B cell (primary cell): ENCODE results near the gene HMBS. TPM values are rescaled to one million over a fixed set of nuclear protein-coding genes. Genes with fewer than 3 reads are reported as not detected.

Experiments
- ATAC-seq: fragments of 200-7000 bp; cut with Tn5 transposase; one replicate; pipeline ENCODE4 v1.10.0; 2021; ENCODE audit warnings: low read depth, mild to moderate bottlenecking, moderate number of reproducible peaks, moderate library complexity
- CTCF ChIA-PET: fragments of 350-600 bp; sonication (Branson Sonifier 250); formaldehyde crosslinking; loops from one replicate; lab custom pipeline; 2021; ENCODE audit warnings: antibody characterized with exemption, inconsistent platforms; lab: Charles Lee
- POLR2A ChIA-PET: fragments of 350-600 bp; sonication (Branson Sonifier 250); formaldehyde crosslinking; loops from one replicate; lab custom pipeline; 2021; ENCODE audit warnings: antibody characterized with exemption; lab: Charles Lee
- DNase-seq: peaks from one replicate; pipeline ENCODE4 v3.0.0; 2013
- H2AFZ ChIP-seq: 2 replicates; pipeline ENCODE4 v1.6.1; 2012; ENCODE audit warnings: mild to moderate bottlenecking, low read depth, low read length; ENCODE audit not compliant: insufficient read depth, poor library complexity, severe bottlenecking
- H3K27ac ChIP-seq, 2 donors: 1 replicate in 1 of 2; 2 replicates in 1 of 2; pipeline ENCODE4 v1.5.1; 2012 to 2013; ENCODE audit warnings: low read length in 2 of 2, mild to moderate bottlenecking in 2 of 2, moderate library complexity in 1 of 2
- H3K27me3 ChIP-seq, 4 experiments: fragments of 200-600 bp in 1 of 4; sonication (generic) in 1 of 4; replicated peaks in 1 of 4; 1 replicate in 2 of 4; 2 replicates in 2 of 4; pipeline versions ENCODE4 v1.6.1 to v1.7.0; 2013 to 2016; ENCODE audit warnings: low read length in 3 of 4, mild to moderate bottlenecking in 2 of 4, mixed read lengths in 1 of 4, moderate library complexity in 1 of 4; ENCODE audit not compliant: insufficient read depth in 4 of 4, control insufficient read depth in 3 of 4; ENCODE audit errors: control extremely low read depth in 1 of 4
- H3K36me3 ChIP-seq, 2 experiments: replicated peaks in 1 of 2; 1 replicate in 1 of 2; 2 replicates in 1 of 2; pipeline versions ENCODE4 v1.6.1 to v1.7.1; 2013; ENCODE audit warnings: low read length in 1 of 2; ENCODE audit not compliant: insufficient read depth in 2 of 2, control insufficient read depth in 1 of 2; ENCODE audit errors: control extremely low read depth in 1 of 2, extremely low read depth in 1 of 2
- H3K4me1 ChIP-seq, 2 donors: fragments of 200-600 bp in 1 of 2; sonication (generic) in 1 of 2; 1 replicate in 1 of 2; 2 replicates in 1 of 2; pipeline versions ENCODE4 v1.5.1 to v1.6.1; 2013 to 2017; ENCODE audit warnings: low read length in 2 of 2; ENCODE audit not compliant: control insufficient read depth in 2 of 2, insufficient read depth in 2 of 2
- H3K4me2 ChIP-seq: replicated peaks from 2 replicates; pipeline ENCODE3; 2012; ENCODE audit warnings: mild to moderate bottlenecking, low read depth, low read length; ENCODE audit not compliant: poor library complexity, severe bottlenecking
- H3K4me3 ChIP-seq, 5 experiments: fragments of 200-600 bp in 1 of 5; sonication (generic) in 1 of 5; 1 replicate in 3 of 5; 2 replicates in 2 of 5; pipeline versions ENCODE4 v1.5.1 to v1.7.0; 2011 to 2016; ENCODE audit warnings: low read length in 4 of 5, mild to moderate bottlenecking in 4 of 5, low read depth in 2 of 5, control low read depth in 1 of 5, moderate library complexity in 1 of 5; ENCODE audit not compliant: insufficient read depth in 1 of 5; ENCODE audit errors: control extremely low read depth in 1 of 5, extremely low read depth in 1 of 5
- H3K79me2 ChIP-seq: fragments of 200-600 bp; sonication (generic); one replicate; pipeline ENCODE4 v1.6.0; 2016; ENCODE audit warnings: low read length; ENCODE audit not compliant: control insufficient read depth, insufficient read depth
- H3K9ac ChIP-seq: fragments of 200-600 bp; sonication (generic); 2 replicates; pipeline ENCODE4 v1.6.1; 2017; ENCODE audit warnings: mild to moderate bottlenecking, low read length, moderate library complexity
- H3K9me3 ChIP-seq, 3 donors: one replicate each; pipeline versions ENCODE4 v1.6.1 to v1.7.1; 2013; ENCODE audit warnings: low read length in 2 of 3; ENCODE audit not compliant: control insufficient read depth in 2 of 3, insufficient read depth in 1 of 3; ENCODE audit errors: control extremely low read depth in 1 of 3
- H4K20me1 ChIP-seq: 2 replicates; pipeline ENCODE4 v1.6.0; 2012; ENCODE audit warnings: mild to moderate bottlenecking, low read length; ENCODE audit not compliant: insufficient read depth, control insufficient read depth, poor library complexity, severe bottlenecking
- H3K27ac Mint-ChIP-seq: one replicate; pipeline ENCODE4 v1.8.0; 2021; ENCODE audit warnings: mixed read lengths
- H3K27me3 Mint-ChIP-seq: one replicate; pipeline ENCODE4 v1.8.0; 2021; ENCODE audit warnings: mixed read lengths
- H3K4me1 Mint-ChIP-seq: one replicate; pipeline ENCODE4 v1.8.0; 2021; ENCODE audit warnings: mixed read lengths
- H3K4me3 Mint-ChIP-seq: one replicate; pipeline ENCODE4 v1.8.0; 2021; ENCODE audit warnings: mixed read lengths
- H3K9me3 Mint-ChIP-seq: one replicate; pipeline ENCODE4 v1.8.0; 2022; ENCODE audit warnings: mixed read lengths; ENCODE audit not compliant: insufficient read depth
- EZH2 ChIP-seq: IDR thresholded peaks from 2 replicates; pipeline ENCODE4 v1.6.1; 2012; ENCODE audit warnings: borderline replicate concordance, low read depth, mild to moderate bottlenecking, moderate library complexity, low read length; ENCODE audit not compliant: insufficient read depth, poor library complexity, severe bottlenecking
- WGBS: methylation state at CpG from one replicate; pipeline ENCODE4 v1.1.5; 2013; ENCODE audit warnings: missing lambda C conversion rate; ENCODE audit not compliant: insufficient coverage; 5-methylcytosine and 5-hydroxymethylcytosine counted together
- intact Hi-C: fragments of 100-400 bp; cut with micrococcal nuclease; formaldehyde crosslinking; loops from one replicate; pipeline ENCODE4 v1.10.0; 2022
- polyA plus RNA-seq: library from polyadenylated mRNA; depleted of rRNA; stranded (reverse); fragments of >200 nt; gene quantifications from 2 replicates; pipeline ENCODE4 v1.2.3, GENCODE V29; 2012
- total RNA-seq, 2 donors: library from RNA; stranded (reverse); fragments of 120-200 nt in 1 of 2; gene quantifications; 1 replicate in 1 of 2; 2 replicates in 1 of 2; pipeline versions ENCODE4 v1.2.3 to v1.2.4, GENCODE V29; 2013 to 2022
- TF ChIP-seq, protein P1 (sequence below): fragments of 200-600 bp; IDR thresholded peaks from one replicate; pipeline ENCODE4 v1.8.0; 2022; ENCODE audit warnings: antibody characterized with exemption, mild to moderate bottlenecking

The HMBS gene
- total and polyA plus RNA-seq, 2 donors (not counting 1 experiment from before 2014, with no cell fraction given) = 7.6 to 17.7 TPM

DNA sequence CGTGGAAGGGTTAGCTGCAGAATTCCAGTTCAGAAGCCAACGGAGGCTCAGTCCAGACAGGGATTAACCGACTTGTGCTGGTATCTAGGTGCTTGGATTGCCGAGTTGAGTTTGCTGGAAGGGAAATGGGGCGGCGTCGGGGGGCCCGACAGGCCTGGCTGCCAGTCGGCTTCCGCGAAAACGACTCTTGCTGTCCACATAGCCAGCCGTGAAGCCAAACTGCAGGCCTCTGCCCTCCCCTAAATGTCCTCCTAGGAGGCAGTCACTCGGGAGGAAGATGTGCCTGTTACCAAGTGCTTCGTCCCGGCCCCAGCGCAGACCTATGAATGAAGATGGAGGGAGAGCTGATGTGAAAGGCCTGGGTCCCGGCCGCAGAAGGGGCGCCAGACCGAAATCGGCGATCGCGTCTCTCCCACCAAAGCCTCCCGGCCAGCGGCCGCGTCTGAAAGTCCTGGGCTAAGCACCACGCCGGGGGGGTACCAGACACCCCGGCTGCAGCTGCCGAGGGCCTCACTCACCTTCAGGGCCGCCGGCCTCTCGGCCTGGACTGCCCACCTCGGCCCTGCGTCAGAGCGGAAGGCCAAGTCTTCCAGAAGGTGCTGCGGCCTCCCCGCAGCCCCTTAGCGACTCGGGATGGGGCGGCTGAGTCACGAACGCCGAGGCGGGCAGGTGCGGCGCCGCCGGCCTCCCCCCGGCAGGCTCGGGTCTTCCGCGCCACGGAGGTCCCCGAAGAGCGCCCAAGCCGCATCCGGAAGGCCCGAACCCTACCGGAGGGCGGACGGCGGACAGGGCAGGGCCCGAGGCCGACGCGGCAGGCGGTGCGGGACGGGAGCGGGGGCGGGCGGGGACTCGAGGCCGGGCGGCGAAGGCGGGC is 9.5 kb downstream of the HMBS start:
- WGBS = 1% methylated on average over 79 of the region's 81 CpGs
- H3K27me3 ChIP-seq = no peaks in the 10 kb centered on the region
- peak overlapping the region; percentile 69 to 76 for H3K27ac ChIP-seq
- ATAC-seq (peak; percentile 3), DNase-seq (no peak)
- H3K9me3 Mint-ChIP-seq = no peaks in the 10 kb centered on the region
- H2AFZ ChIP-seq = peak overlapping the region; percentile 72
- TF ChIP-seq, protein P1, sequence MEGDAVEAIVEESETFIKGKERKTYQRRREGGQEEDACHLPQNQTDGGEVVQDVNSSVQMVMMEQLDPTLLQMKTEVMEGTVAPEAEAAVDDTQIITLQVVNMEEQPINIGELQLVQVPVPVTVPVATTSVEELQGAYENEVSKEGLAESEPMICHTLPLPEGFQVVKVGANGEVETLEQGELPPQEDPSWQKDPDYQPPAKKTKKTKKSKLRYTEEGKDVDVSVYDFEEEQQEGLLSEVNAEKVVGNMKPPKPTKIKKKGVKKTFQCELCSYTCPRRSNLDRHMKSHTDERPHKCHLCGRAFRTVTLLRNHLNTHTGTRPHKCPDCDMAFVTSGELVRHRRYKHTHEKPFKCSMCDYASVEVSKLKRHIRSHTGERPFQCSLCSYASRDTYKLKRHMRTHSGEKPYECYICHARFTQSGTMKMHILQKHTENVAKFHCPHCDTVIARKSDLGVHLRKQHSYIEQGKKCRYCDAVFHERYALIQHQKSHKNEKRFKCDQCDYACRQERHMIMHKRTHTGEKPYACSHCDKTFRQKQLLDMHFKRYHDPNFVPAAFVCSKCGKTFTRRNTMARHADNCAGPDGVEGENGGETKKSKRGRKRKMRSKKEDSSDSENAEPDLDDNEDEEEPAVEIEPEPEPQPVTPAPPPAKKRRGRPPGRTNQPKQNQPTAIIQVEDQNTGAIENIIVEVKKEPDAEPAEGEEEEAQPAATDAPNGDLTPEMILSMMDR = no peak
- no peak for TF ChIP-seq EZH2
- H3K79me2 ChIP-seq = peaks cover 31% of the 10 kb centered on the region
- CTCF ChIA-PET = interaction anchor here (1.0 to 2.4 kb wide), 10 partner anchors 9 to 230 kb away, joined by 3 to 13 read pairs (median 4); partner anchors contain the start of genes C2CD2L, CBL, HINFP and HMBS
- peak overlapping the region; percentile 91 for H3K4me2 ChIP-seq
- intact Hi-C loops = no loop called here
- peak overlapping the region; percentile 83 for H3K9ac ChIP-seq
- peaks cover 8 to 21% of the 10 kb centered on the region in 2 experiments for H3K36me3 ChIP-seq
- POLR2A ChIA-PET = interaction anchor here (0.7 to 2.3 kb wide), 10 partner anchors 8 to 302 kb away, joined by 3 to 17 read pairs (median 6); partner anchors contain the start of genes C2CD2L, CENATAC, HINFP and HMBS
- H3K4me1 ChIP-seq = peaks cover 22 to 40% of the 10 kb centered on the region in 2 donors
- peak overlapping the region; percentile 87 for H3K27ac Mint-ChIP-seq
- H3K27me3 Mint-ChIP-seq = no peaks in the 10 kb centered on the region
- H3K4me3 Mint-ChIP-seq = peak overlapping the region; percentile 96
- peaks cover 45% of the 10 kb centered on the region for H3K4me1 Mint-ChIP-seq
- peaks cover 11% of the 10 kb centered on the region for H4K20me1 ChIP-seq
- peak overlapping the region; percentile 31 to 91 (median 85) for H3K4me3 ChIP-seq
- H3K9me3 ChIP-seq = no peaks in the 10 kb centered on the region
